AG09309 (cell line): ENCODE data around the gene SPINK5.

Experiments
- DNase-seq: peaks from one replicate; pipeline ENCODE4 v3.0.0-alpha.2; 2010; ENCODE audit warnings: low read depth
- H3K4me3 ChIP-seq: 2 replicates; pipeline ENCODE4 v1.5.1; 2011; ENCODE audit warnings: mild to moderate bottlenecking, low read depth, low read length, moderate library complexity; ENCODE audit not compliant: control insufficient read depth
- TF ChIP-seq, protein P1 (sequence below): IDR thresholded peaks from 2 replicates; pipeline ENCODE4 v1.5.1; 2011; ENCODE audit warnings: mild to moderate bottlenecking, low read depth, low read length, inconsistent platforms; ENCODE audit not compliant: insufficient read depth, control insufficient read depth; ENCODE audit errors: missing control alignments

Gene SPINK5

GRCh38 chr5:148120317-148120716 lies 56.5 kb downstream of the SPINK5 start:
- no peak overlapping the region for H3K4me3 ChIP-seq
- TF ChIP-seq, protein P1, sequence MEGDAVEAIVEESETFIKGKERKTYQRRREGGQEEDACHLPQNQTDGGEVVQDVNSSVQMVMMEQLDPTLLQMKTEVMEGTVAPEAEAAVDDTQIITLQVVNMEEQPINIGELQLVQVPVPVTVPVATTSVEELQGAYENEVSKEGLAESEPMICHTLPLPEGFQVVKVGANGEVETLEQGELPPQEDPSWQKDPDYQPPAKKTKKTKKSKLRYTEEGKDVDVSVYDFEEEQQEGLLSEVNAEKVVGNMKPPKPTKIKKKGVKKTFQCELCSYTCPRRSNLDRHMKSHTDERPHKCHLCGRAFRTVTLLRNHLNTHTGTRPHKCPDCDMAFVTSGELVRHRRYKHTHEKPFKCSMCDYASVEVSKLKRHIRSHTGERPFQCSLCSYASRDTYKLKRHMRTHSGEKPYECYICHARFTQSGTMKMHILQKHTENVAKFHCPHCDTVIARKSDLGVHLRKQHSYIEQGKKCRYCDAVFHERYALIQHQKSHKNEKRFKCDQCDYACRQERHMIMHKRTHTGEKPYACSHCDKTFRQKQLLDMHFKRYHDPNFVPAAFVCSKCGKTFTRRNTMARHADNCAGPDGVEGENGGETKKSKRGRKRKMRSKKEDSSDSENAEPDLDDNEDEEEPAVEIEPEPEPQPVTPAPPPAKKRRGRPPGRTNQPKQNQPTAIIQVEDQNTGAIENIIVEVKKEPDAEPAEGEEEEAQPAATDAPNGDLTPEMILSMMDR, result no peak
- no peak for DNase-seq

GRCh38 chr5:148125641-148126040 lies 61.9 kb downstream of the SPINK5 start:
- no peak overlapping the region for H3K4me3 ChIP-seq
- peak; percentile 4 for DNase-seq
- TF ChIP-seq, protein P1, result peak; percentile 32

- TF ChIP-seq, protein P1, result no peak
- no peak for DNase-seq
- H3K4me3 ChIP-seq, result no peak overlapping the region
These were observed 71.6 kb downstream of the SPINK5 start for GRCh38 chr5:148135091-148136048.

DNA sequence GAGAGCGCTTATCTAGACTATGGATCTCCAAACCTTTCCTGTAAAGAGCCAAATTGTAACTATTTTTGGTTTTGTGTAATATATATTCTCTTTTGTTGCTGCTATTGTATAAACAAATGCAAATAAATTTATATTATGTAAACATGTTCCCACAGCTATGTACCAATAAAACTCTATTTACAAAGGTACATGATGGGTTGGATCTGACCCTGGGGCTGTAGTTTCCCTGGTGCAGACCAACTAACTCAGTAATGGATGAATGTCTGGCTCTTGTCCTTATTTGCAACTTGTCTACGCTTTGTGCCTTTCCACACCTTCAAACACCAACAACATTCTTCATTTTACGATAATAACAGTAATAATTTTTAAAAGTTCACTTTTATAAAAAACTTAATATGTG lies 77.1 kb downstream of the SPINK5 start:
- TF ChIP-seq, protein P1, result no peak
- no peak overlapping the region for H3K4me3 ChIP-seq
- no peak for DNase-seq

DNA sequence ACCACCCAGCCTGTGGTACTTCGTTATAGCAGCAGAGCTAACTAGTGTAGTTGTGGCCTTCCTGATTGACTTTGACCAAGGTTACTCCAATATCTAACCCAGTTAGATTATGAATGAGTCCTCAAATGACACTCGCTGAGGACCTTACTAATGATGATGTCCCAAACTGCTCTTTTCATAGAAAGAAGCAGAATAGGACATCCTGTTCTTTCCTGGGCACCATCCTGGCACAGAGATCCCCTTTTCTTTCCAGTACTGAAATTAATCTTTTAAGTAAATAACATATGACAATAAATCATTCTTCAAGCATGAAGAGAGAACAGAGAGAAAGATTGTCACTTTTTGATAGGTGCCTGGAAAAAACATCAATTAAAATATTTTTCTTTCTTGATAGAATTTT lies 77.9 kb downstream of the SPINK5 start:
- TF ChIP-seq, protein P1, result no peak
- DNase-seq, result no peak
- H3K4me3 ChIP-seq, result no peak overlapping the region

- no peak for DNase-seq
- no peak overlapping the region for H3K4me3 ChIP-seq
- TF ChIP-seq, protein P1, result no peak
These were observed 82.1 kb downstream of the SPINK5 start for GRCh38 chr5:148145916-148146315.
